Left ventricle myocardium inferior (tissue), 1 donor: ENCODE results near the gene PABPN1. TPM values are rescaled to one million over a fixed set of nuclear protein-coding genes. Genes with fewer than 3 reads are reported as not detected.

ENCODE experiments used
- DNase-seq: peaks from one replicate; pipeline ENCODE4 v3.0.0-alpha.2; 2020
- H3K27ac ChIP-seq: fragments of 200-600 bp; replicated peaks from 2 replicates; pipeline ENCODE4 v1.8.0; 2021
- H3K27me3 ChIP-seq: fragments of 200-600 bp; 2 replicates; pipeline ENCODE4 v1.8.0; 2021; ENCODE audit warnings: low read depth
- H3K36me3 ChIP-seq: fragments of 200-600 bp; 2 replicates; pipeline ENCODE4 v1.8.0; 2021
- H3K4me1 ChIP-seq: fragments of 200-600 bp; 2 replicates; pipeline ENCODE4 v1.8.0; 2021
- H3K4me3 ChIP-seq: fragments of 200-600 bp; 2 replicates; pipeline ENCODE4 v1.8.0; 2021; ENCODE audit warnings: mild to moderate bottlenecking, moderate library complexity
- H3K9me3 ChIP-seq: fragments of 200-600 bp; replicated peaks from 2 replicates; pipeline ENCODE4 v1.8.0; 2021
- CTCF ChIP-seq: fragments of 200-600 bp; IDR thresholded peaks from 2 replicates; pipeline ENCODE4 v1.8.0; 2021; ENCODE audit warnings: antibody characterized with exemption, mild to moderate bottlenecking, borderline replicate concordance
- intact Hi-C: fragments of 100-400 bp; cut with micrococcal nuclease; formaldehyde crosslinking; loops from one replicate; pipeline ENCODE4 v1.11.0; 2022
- total RNA-seq: library from RNA; stranded (reverse); fragmentation: NEBNext Ultra II Directional; extraction: Animal tissue kit (Norgen Biotek cat#: 25700); gene quantifications from one replicate; pipeline ENCODE4 v1.2.1, GENCODE V29; 2021
- donor health status: DM: no; HTN: yes; CAD: no; lungs with severe emphysema.

Gene PABPN1
- total RNA-seq, 1 donor from 2014 or later, result 71.2 TPM

GRCh38 chr14:23327947-23328744 is 6.9 kb downstream of the PABPN1 start:
- DNase-seq, result peak; percentile 47
- peaks cover 24% of the 10 kb centered on the region for H3K36me3 ChIP-seq
- TF ChIP-seq CTCF, result peak; percentile 92
- H3K27me3 ChIP-seq, result no peaks in the 10 kb centered on the region
- no peak overlapping the region for H3K4me3 ChIP-seq
- intact Hi-C loops, result loop anchor here (5.0 kb wide), 1 partner anchor 49 kb away; the partner anchor contains the start of gene CMTM5
- H3K4me1 ChIP-seq, result peaks cover 12% of the 10 kb centered on the region
- H3K27ac ChIP-seq, result no peak overlapping the region
- no peaks in the 10 kb centered on the region for H3K9me3 ChIP-seq

GRCh38 chr14:23335623-23336022 is 14.4 kb downstream of the PABPN1 start:
- H3K4me1 ChIP-seq, result no peaks in the 10 kb centered on the region
- H3K4me3 ChIP-seq, result no peak overlapping the region
- no peaks in the 10 kb centered on the region for H3K36me3 ChIP-seq
- no peak for DNase-seq
- H3K27ac ChIP-seq, result no peak overlapping the region
- TF ChIP-seq CTCF, result no peak
- no peaks in the 10 kb centered on the region for H3K27me3 ChIP-seq
- intact Hi-C loops, result no loop called here
- peaks cover 7% of the 10 kb centered on the region for H3K9me3 ChIP-seq

GRCh38 chr14:23339506-23340268 is 18.4 kb downstream of the PABPN1 start:
- Histone ChIP-seq H3K4me1 (no peaks in the 10 kb centered on the region), H3K27ac (no peak overlapping the region), H3K9me3 (peaks cover 7% of the 10 kb centered on the region), H3K4me3 (no peak overlapping the region), H3K36me3 (no peaks in the 10 kb centered on the region), H3K27me3 (no peaks in the 10 kb centered on the region)
- intact Hi-C loops, result no loop called here
- no peak for DNase-seq
- TF ChIP-seq CTCF, result no peak

- Histone ChIP-seq H3K9me3 (peaks cover 4% of the 10 kb centered on the region), H3K4me3 (no peak overlapping the region), H3K27ac (no peak overlapping the region), H3K27me3 (no peaks in the 10 kb centered on the region), H3K36me3 (no peaks in the 10 kb centered on the region), H3K4me1 (peaks cover 13% of the 10 kb centered on the region)
- intact Hi-C loops, result no loop called here
- no peak for TF ChIP-seq CTCF
- no peak for DNase-seq
Observed at GRCh38 chr14:23344481-23344880, 23.2 kb downstream of the PABPN1 start.

- H3K27ac ChIP-seq, result peak overlapping the region; percentile 44
- peak; percentile 25 for TF ChIP-seq CTCF
- intact Hi-C loops, result no loop called here
Observed at GRCh38 chr14:23345987-23346692, 24.9 kb downstream of the PABPN1 start.

More at GRCh38 chr14:23345987-23346692, 24.9 kb downstream of the PABPN1 start:
- no peak for DNase-seq
- Histone ChIP-seq H3K4me3 (no peak overlapping the region), H3K9me3 (no peaks in the 10 kb centered on the region), H3K4me1 (peaks cover 13% of the 10 kb centered on the region), H3K36me3 (no peaks in the 10 kb centered on the region), H3K27me3 (no peaks in the 10 kb centered on the region)
